ENCODE results near the gene TERT.
"Not testable (repeated sequence)": the region's sequence is repeated elsewhere in the genome, so short reads cannot be mapped to it uniquely, and the experiment has no call there.

The TERT gene

DNA sequence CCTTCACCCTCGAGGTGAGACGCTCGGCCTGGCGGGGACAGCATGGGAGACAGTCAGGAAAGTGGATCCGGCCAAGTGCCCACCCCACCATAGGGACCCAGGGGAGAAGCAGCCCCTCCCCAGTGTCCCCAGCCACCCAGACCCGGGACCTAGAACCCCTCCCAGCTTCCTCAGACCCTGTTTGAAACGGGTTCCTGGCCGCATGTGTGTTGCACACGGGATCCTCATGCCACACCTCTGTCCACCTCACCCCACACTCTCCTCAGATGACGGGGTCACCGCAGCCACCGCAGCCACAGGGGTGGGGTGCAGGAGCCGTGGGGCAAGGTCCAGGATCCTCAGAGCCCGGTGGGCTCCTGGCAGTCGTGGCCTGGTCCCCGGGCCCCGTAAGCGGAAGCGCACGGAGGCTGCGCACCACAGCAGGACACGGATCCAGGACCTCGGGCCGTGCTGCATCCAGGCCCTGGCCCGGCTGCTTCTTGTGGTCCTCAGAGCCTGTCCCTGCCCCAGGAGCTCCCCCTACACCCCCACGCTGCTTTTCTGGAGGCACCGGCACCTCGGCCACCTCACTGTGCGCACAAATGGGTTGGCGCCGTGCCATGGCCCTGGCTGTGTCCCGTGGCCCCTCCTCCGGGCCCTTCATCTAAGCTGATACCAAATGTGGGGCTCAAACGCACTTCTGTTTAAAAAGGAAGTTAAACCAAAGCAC, 15.3 kb downstream of the TERT start:
- H3K9me3 ChIP-seq (ENCODE audit: control insufficient read depth in 1 of 2, low read length in 2 of 2): peaks cover 0 to 8% of the 10 kb centered on the region in 2 donors
- H3K27ac ChIP-seq (ENCODE audit: low read length): no peak overlapping the region
- H3K4me1 ChIP-seq (ENCODE audit: control insufficient read depth in 1 of 2, insufficient read depth in 2 of 2, low read length in 2 of 2): no peaks in the 10 kb centered on the region
- H3K27me3 ChIP-seq (ENCODE audit: low read depth, low read length): no peaks in the 10 kb centered on the region
- no peaks in the 10 kb centered on the region for H3K36me3 ChIP-seq (ENCODE audit: control insufficient read depth in 1 of 2, insufficient read depth in 2 of 2, low read length in 2 of 2)
- H3K4me3 ChIP-seq (ENCODE audit: low read depth in 1 of 2, low read length in 2 of 2): no peak overlapping the region

DNA sequence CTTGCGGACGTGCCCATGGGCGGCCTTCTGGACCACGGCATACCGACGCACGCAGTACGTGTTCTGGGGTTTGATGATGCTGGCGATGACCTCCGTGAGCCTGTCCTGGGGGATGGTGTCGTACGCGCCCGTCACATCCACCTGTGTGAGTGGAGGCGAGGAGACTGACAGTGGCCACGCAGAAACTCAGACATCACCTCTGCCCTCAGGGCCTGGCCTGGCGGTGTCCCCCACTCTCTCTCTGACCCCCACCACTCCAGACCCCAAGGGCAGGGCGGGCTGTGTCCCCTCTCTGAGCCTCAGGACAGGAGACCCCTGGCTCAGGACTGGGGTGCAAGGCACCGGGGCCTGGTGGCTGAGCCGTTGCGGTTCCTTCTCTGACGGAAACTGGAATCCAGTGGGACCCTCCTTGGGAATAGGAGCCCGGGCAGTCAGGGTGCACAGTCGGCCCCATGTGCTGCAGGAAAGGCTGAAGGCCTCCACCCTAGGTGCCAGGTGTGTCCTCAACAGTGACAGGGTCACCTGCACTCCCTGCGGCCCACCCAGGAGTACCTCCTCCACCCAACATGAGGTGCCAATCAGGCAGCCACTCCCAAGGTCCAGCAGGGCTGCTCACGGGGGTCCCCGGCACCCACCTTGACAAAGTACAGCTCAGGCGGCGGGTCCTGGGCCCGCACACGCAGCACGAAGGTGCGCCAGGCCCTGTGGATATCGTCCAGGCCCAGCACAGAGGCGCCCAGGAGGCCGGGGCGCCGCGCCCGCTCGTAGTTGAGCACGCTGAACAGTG, 16.0 kb downstream of the TERT start:
- H3K27ac ChIP-seq (ENCODE audit: low read length): no peak overlapping the region
- no peaks in the 10 kb centered on the region for H3K4me1 ChIP-seq (ENCODE audit: control insufficient read depth in 1 of 2, insufficient read depth in 2 of 2, low read length in 2 of 2)
- H3K4me3 ChIP-seq (ENCODE audit: low read depth in 1 of 2, low read length in 2 of 2): no peak overlapping the region
- H3K36me3 ChIP-seq (ENCODE audit: control insufficient read depth in 1 of 2, insufficient read depth in 2 of 2, low read length in 2 of 2): no peaks in the 10 kb centered on the region
- no peaks in the 10 kb centered on the region for H3K27me3 ChIP-seq (ENCODE audit: low read depth, low read length)
- H3K9me3 ChIP-seq (ENCODE audit: control insufficient read depth in 1 of 2, low read length in 2 of 2): peaks cover 0 to 8% of the 10 kb centered on the region in 2 donors

DNA sequence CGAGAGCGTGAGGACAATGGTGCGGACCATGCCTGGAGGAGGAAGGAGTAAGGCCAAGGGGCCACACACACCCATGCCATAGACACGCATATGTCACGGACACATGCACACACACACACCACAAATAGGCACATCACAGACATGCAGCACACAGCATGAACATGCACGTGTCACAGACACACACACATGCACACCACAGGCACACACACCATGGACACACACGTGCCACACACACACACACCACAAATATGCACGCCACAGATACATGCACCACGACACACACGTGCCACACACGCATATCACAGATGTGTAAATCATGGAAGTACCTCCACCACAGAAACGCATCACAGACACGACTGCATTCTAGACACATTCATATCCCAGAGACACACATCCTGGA, 16.7 kb downstream of the TERT start:
- H3K27ac ChIP-seq (ENCODE audit: low read length): no peak overlapping the region
- H3K4me1 ChIP-seq (ENCODE audit: control insufficient read depth in 1 of 2, insufficient read depth in 2 of 2, low read length in 2 of 2): no peaks in the 10 kb centered on the region
- peaks cover 0 to 8% of the 10 kb centered on the region in 2 donors for H3K9me3 ChIP-seq (ENCODE audit: control insufficient read depth in 1 of 2, low read length in 2 of 2)
- no peak overlapping the region for H3K4me3 ChIP-seq (ENCODE audit: low read depth in 1 of 2, low read length in 2 of 2)
- no peaks in the 10 kb centered on the region for H3K27me3 ChIP-seq (ENCODE audit: low read depth, low read length)
- H3K36me3 ChIP-seq (ENCODE audit: control insufficient read depth in 1 of 2, insufficient read depth in 2 of 2, low read length in 2 of 2): no peaks in the 10 kb centered on the region

DNA sequence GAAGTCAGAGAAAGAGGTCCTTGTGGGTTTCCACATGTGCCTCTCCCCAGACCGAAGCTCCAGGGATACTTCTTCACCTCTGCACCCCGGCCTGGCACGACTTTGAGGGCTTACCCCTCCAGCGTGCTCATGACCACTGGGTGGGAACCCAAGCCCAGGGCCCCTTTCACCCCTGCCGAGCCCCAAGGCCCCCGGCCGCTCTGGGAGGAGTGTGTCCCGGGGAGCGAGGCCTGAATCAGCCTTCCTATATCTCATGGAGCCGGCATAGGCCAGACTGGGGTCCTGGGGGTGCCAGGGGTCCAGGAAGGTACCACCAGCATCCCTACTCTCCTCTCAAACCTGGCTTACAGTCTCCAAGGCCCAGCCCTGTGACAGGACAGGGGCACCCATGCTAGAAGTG, 17.1 kb downstream of the TERT start:
- Histone ChIP-seq H3K4me1 (ENCODE audit: control insufficient read depth in 1 of 2, insufficient read depth in 2 of 2, low read length in 2 of 2) (no peaks in the 10 kb centered on the region), H3K27ac (ENCODE audit: low read length) (no peak overlapping the region), H3K9me3 (ENCODE audit: control insufficient read depth in 1 of 2, low read length in 2 of 2) (peaks cover 0 to 8% of the 10 kb centered on the region in 2 donors), H3K27me3 (ENCODE audit: low read depth, low read length) (no peaks in the 10 kb centered on the region), H3K4me3 (ENCODE audit: low read depth in 1 of 2, low read length in 2 of 2) (no peak overlapping the region), H3K36me3 (ENCODE audit: control insufficient read depth in 1 of 2, insufficient read depth in 2 of 2, low read length in 2 of 2) (no peaks in the 10 kb centered on the region)

DNA sequence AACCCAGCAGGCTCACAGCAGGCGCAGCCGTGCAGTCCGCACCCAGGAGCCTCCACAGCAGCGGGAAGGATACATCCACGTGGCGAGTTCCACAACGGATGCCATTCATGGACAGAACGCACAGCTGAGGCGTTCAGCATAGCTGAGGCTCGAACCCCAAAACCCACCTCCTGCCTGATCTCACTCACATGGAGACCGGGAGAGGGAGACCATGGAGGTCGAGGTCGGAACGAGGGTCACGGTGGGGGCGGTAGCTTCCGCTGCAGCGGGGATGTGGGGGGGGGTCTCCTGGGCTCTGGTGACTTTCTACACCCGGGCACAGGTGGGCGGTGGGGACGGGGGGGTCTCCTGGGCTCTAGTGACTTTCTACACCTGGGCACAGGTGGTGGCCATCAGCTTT, 17.5 kb downstream of the TERT start:
- Histone ChIP-seq H3K27ac (ENCODE audit: low read length) (no peak overlapping the region), H3K4me3 (ENCODE audit: low read depth in 1 of 2, low read length in 2 of 2) (no peak overlapping the region), H3K4me1 (ENCODE audit: control insufficient read depth in 1 of 2, insufficient read depth in 2 of 2, low read length in 2 of 2) (no peaks in the 10 kb centered on the region), H3K27me3 (ENCODE audit: low read depth, low read length) (no peaks in the 10 kb centered on the region), H3K9me3 (ENCODE audit: control insufficient read depth in 1 of 2, low read length in 2 of 2) (peaks cover 0 to 8% of the 10 kb centered on the region in 2 donors), H3K36me3 (ENCODE audit: control insufficient read depth in 1 of 2, insufficient read depth in 2 of 2, low read length in 2 of 2) (no peaks in the 10 kb centered on the region)

DNA sequence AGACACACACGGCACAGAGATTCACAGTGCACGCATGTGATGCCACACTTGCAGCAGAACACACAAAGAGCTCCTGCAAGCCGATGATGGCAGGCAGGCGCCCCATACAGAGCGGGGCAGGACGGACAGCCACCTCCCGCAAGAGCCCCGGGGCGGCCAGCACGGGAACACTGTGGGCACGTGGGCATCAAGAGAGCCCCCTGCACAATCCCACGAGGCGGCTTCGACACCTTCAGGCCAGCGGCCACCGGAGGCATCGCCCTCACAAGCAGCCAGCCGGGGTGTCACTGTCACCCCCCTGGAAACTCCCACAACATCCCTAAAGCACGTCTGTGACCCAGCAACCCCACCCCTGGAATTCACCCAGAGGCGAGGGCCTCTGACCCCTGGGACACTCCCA, 17.9 kb downstream of the TERT start:
- Histone ChIP-seq H3K4me1 (ENCODE audit: control insufficient read depth in 1 of 2, insufficient read depth in 2 of 2, low read length in 2 of 2) (no peaks in the 10 kb centered on the region), H3K27ac (ENCODE audit: low read length) (no peak overlapping the region), H3K27me3 (ENCODE audit: low read depth, low read length) (no peaks in the 10 kb centered on the region), H3K4me3 (ENCODE audit: low read depth in 1 of 2, low read length in 2 of 2) (no peak overlapping the region), H3K9me3 (ENCODE audit: control insufficient read depth in 1 of 2, low read length in 2 of 2) (peaks cover 0 to 8% of the 10 kb centered on the region in 2 donors), H3K36me3 (ENCODE audit: control insufficient read depth in 1 of 2, insufficient read depth in 2 of 2, low read length in 2 of 2) (no peaks in the 10 kb centered on the region)

DNA sequence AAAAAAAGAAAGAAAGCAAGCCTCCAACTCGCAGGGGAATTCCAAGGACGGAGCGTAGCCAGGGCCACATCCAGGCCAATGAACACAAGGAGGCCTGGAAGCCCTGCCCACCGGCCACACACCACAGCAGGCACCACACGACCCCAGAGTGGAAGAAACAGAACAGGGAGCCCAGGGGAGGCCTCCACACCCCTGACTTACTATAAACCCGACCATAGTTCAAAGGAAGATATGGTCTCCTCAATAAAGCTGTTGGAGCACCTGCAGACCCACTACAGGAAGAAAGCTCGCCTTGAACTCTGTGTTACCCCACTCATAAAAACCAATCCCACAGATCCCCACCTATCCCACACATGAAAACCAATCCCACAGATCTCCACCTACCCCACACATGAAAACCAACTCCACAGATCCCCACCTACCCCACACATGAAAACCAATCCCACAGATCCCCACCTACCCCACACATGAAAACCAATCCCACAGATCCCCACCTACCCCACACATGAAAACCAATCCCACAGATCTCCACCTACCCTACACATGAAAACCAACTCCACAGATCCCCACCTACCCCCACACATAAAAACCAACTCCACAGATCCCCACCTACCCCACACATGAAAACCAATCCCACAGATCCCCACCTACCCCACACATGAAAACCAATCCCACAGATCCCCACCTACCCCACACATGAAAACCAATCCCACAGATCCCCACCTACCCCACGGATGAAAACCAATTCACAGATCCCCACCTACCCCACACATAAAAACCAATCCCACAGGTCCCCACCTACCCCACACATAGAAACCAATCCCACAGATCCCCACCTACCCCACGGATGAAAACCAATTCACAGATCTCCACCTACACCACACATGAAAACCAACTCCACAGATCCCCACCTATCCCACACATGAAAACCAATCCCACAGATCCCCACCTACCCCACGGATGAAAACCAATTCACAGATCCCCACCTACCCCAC, 19.2 kb downstream of the TERT start:
- not testable (repeated sequence) for H3K4me3 ChIP-seq (ENCODE audit: low read depth in 1 of 2, low read length in 2 of 2); H3K36me3 ChIP-seq (ENCODE audit: control insufficient read depth in 1 of 2, insufficient read depth in 2 of 2, low read length in 2 of 2)
- peaks cover 0 to 10% of the 10 kb centered on the region in 2 donors for H3K9me3 ChIP-seq (ENCODE audit: control insufficient read depth in 1 of 2, low read length in 2 of 2)

DNA sequence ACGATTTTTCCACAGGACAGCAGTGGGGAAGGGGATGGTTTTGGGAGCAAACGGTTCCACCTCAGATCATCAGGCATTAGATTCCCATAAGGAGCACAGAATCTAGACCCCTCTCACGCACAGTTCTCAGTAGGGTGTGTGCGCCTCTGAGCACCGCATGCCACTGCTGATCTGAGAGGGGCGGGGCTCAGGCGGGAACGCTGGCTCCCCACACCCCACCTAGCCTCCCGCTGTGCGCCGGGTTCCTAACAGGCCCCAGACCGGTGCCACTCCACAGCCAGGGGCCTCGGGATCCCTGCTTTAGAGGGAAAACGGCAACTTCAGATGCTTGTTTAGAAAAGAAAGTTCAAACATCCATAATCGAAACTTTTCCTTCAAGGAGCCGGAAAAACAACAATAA, 20.4 kb downstream of the TERT start:
- Histone ChIP-seq H3K27ac (ENCODE audit: low read length) (no peak overlapping the region), H3K9me3 (ENCODE audit: control insufficient read depth in 1 of 2, low read length in 2 of 2) (peaks cover 0 to 10% of the 10 kb centered on the region in 2 donors), H3K36me3 (ENCODE audit: control insufficient read depth in 1 of 2, insufficient read depth in 2 of 2, low read length in 2 of 2) (no peaks in the 10 kb centered on the region), H3K4me1 (ENCODE audit: control insufficient read depth in 1 of 2, insufficient read depth in 2 of 2, low read length in 2 of 2) (no peaks in the 10 kb centered on the region), H3K4me3 (ENCODE audit: low read depth in 1 of 2, low read length in 2 of 2) (no peak overlapping the region), H3K27me3 (ENCODE audit: low read depth, low read length) (no peaks in the 10 kb centered on the region)

More for the DNA sequence above, 19.2 kb downstream of the TERT start:
- H3K27ac ChIP-seq (ENCODE audit: low read length); H3K27me3 ChIP-seq (ENCODE audit: low read depth, low read length); H3K4me1 ChIP-seq (ENCODE audit: control insufficient read depth in 1 of 2, insufficient read depth in 2 of 2, low read length in 2 of 2): not testable (repeated sequence)

DNA sequence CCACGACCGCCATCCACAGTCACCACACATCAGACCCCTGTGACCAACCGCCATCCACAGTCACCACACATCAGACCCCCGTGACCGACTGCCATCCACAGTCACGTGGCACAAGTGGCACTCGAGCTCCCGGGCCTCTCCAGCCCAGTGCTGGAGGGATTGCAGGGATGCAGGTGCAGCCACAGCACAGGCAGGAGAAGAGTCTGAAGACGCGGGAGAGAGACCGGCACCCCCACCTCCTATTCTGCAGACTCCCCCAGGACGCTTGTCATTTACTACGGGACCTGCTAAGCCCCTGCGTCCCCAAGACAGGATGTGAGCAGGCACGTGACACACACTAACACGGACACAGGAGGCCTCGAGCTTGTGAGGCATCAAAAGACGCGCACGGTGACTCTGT, 21.1 kb downstream of the TERT start:
- H3K4me3 ChIP-seq (ENCODE audit: low read depth in 1 of 2, low read length in 2 of 2): no peak overlapping the region
- peaks cover 0 to 10% of the 10 kb centered on the region in 2 donors for H3K9me3 ChIP-seq (ENCODE audit: control insufficient read depth in 1 of 2, low read length in 2 of 2)
- no peaks in the 10 kb centered on the region for H3K36me3 ChIP-seq (ENCODE audit: control insufficient read depth in 1 of 2, insufficient read depth in 2 of 2, low read length in 2 of 2)

DNA sequence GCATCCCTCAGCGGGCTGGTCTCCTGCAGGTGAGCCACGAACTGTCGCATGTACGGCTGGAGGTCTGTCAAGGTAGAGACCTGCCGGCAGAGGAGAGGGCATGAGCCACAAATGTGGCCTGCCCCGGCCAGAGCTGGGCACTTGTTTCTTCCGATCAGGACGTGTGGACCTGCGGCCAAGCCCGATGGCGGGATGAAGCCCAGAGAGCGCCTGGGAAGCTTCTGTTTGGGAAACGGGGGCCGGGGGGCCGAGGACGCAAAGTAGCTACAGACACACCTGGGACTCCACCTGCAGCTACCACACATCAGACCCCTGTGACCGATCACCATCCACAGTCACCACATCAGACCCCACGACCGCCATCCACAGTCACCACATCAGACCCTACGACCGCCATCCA, 22.7 kb downstream of the TERT start:
- Histone ChIP-seq H3K4me3 (ENCODE audit: low read depth in 1 of 2, low read length in 2 of 2) (no peak overlapping the region), H3K4me1 (ENCODE audit: control insufficient read depth in 1 of 2, insufficient read depth in 2 of 2, low read length in 2 of 2) (no peaks in the 10 kb centered on the region), H3K36me3 (ENCODE audit: control insufficient read depth in 1 of 2, insufficient read depth in 2 of 2, low read length in 2 of 2) (no peaks in the 10 kb centered on the region), H3K27me3 (ENCODE audit: low read depth, low read length) (no peaks in the 10 kb centered on the region), H3K27ac (ENCODE audit: low read length) (no peak overlapping the region), H3K9me3 (ENCODE audit: control insufficient read depth in 1 of 2, low read length in 2 of 2) (peaks cover 0 to 2% of the 10 kb centered on the region in 2 donors)

More for the DNA sequence above, 21.1 kb downstream of the TERT start:
- Histone ChIP-seq H3K27ac (ENCODE audit: low read length) (no peak overlapping the region), H3K4me1 (ENCODE audit: control insufficient read depth in 1 of 2, insufficient read depth in 2 of 2, low read length in 2 of 2) (no peaks in the 10 kb centered on the region), H3K27me3 (ENCODE audit: low read depth, low read length) (no peaks in the 10 kb centered on the region)
